Neural progenitor cell (in vitro differentiated cells): ENCODE measurements around the gene MRPS14.

Source experiments
- EZH2 ChIP-seq: fragments of 200-600 bp; sonication (generic); IDR thresholded peaks from 2 replicates; pipeline ENCODE4 v1.6.1; 2017; ENCODE audit warnings: antibody characterized with exemption, mild to moderate bottlenecking, moderate library complexity
- EZH2phosphoT487 ChIP-seq: fragments of 200-600 bp; sonication (generic); IDR thresholded peaks from 2 replicates; pipeline ENCODE4 v1.6.1; 2017; ENCODE audit warnings: antibody characterized with exemption
- TF ChIP-seq, protein P1 (sequence below): fragments of 200-600 bp; sonication (generic); IDR thresholded peaks from 2 replicates; pipeline ENCODE4 v1.5.1; 2017; ENCODE audit warnings: antibody characterized with exemption, mild to moderate bottlenecking

DNA sequence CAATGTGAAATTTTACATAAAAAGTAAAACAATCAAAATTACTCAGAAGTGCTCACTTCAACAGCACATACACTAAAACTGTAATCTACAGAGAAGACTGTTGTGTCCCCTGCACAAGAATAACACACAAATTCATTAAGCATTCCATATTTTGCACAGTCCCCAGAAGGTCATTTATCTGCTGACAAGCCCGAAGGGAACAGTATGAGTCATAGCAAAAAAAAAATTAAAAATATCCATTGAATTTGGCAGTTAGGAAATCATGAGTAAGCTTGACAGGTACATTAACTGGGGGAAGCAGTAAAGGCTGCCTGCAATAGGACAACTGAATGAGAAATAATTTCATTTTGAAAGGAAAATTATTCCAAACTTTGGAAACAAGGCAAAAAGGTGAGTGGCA, 26.7 kb downstream of the MRPS14 start:
- TF ChIP-seq, protein P1, sequence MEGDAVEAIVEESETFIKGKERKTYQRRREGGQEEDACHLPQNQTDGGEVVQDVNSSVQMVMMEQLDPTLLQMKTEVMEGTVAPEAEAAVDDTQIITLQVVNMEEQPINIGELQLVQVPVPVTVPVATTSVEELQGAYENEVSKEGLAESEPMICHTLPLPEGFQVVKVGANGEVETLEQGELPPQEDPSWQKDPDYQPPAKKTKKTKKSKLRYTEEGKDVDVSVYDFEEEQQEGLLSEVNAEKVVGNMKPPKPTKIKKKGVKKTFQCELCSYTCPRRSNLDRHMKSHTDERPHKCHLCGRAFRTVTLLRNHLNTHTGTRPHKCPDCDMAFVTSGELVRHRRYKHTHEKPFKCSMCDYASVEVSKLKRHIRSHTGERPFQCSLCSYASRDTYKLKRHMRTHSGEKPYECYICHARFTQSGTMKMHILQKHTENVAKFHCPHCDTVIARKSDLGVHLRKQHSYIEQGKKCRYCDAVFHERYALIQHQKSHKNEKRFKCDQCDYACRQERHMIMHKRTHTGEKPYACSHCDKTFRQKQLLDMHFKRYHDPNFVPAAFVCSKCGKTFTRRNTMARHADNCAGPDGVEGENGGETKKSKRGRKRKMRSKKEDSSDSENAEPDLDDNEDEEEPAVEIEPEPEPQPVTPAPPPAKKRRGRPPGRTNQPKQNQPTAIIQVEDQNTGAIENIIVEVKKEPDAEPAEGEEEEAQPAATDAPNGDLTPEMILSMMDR, result no peak
- TF ChIP-seq EZH2, result no peak
- no peak for TF ChIP-seq EZH2phosphoT487
